Non-pigmented ciliary epithelial cell (primary cell): ENCODE measurements around the gene MICAL3.

ENCODE experiments used
- DNase-seq: peaks from one replicate; pipeline ENCODE4 v3.0.0-alpha.2; 2010; ENCODE audit warnings: low read depth

The MICAL3 gene

GRCh38 chr22:17865183-17866055 lies 158.9 kb downstream of the MICAL3 start:
- DNase-seq: no peak

- DNase-seq: no peak
Measured at GRCh38 chr22:17864398-17865182, 159.8 kb downstream of the MICAL3 start.

- DNase-seq: no peak
Measured at GRCh38 chr22:17862646-17863181, 161.6 kb downstream of the MICAL3 start.

GRCh38 chr22:17861909-17862308 lies 162.5 kb downstream of the MICAL3 start:
- DNase-seq: no peak

GRCh38 chr22:17860220-17860965 lies 164.0 kb downstream of the MICAL3 start:
- no peak for DNase-seq

GRCh38 chr22:17858033-17858432 lies 166.3 kb downstream of the MICAL3 start:
- DNase-seq: no peak

- DNase-seq: no peak
Measured at GRCh38 chr22:17855572-17856290, 168.6 kb downstream of the MICAL3 start.

- DNase-seq: no peak
Measured at GRCh38 chr22:17853073-17853472, 171.3 kb downstream of the MICAL3 start.

- DNase-seq: no peak
Measured at GRCh38 chr22:17851759-17852158, 172.6 kb downstream of the MICAL3 start.

GRCh38 chr22:17847360-17848078 lies 176.8 kb downstream of the MICAL3 start:
- no peak for DNase-seq

- no peak for DNase-seq
Measured at GRCh38 chr22:17846326-17846992, 177.9 kb downstream of the MICAL3 start.

- no peak for DNase-seq
Measured at GRCh38 chr22:17845790-17846189, 178.6 kb downstream of the MICAL3 start.

- DNase-seq: no peak
Measured at GRCh38 chr22:17845327-17845726, 179.0 kb downstream of the MICAL3 start.

- no peak for DNase-seq
Measured at GRCh38 chr22:17844150-17844549, 180.2 kb downstream of the MICAL3 start.

- DNase-seq: no peak
Measured at GRCh38 chr22:17842386-17842785, 182.0 kb downstream of the MICAL3 start.

- DNase-seq: no peak
Measured at GRCh38 chr22:17841836-17842235, 182.5 kb downstream of the MICAL3 start.

- no peak for DNase-seq
Measured at GRCh38 chr22:17838180-17838865, 186.0 kb downstream of the MICAL3 start.

- no peak for DNase-seq
Measured at GRCh38 chr22:17836992-17837742, 187.2 kb downstream of the MICAL3 start.

- DNase-seq: no peak
Measured at GRCh38 chr22:17835256-17835655, 189.1 kb downstream of the MICAL3 start.
